NCI-H1417 treated with DMSO at 0.1 percent for 48 hours (cell line): Measurements from ENCODE around the gene HES7.

Experiments used
- DNase-seq: peaks from one replicate; lab custom pipeline; 2025; lab: John Stamatoyannopoulos, UW

HES7 gene

DNA sequence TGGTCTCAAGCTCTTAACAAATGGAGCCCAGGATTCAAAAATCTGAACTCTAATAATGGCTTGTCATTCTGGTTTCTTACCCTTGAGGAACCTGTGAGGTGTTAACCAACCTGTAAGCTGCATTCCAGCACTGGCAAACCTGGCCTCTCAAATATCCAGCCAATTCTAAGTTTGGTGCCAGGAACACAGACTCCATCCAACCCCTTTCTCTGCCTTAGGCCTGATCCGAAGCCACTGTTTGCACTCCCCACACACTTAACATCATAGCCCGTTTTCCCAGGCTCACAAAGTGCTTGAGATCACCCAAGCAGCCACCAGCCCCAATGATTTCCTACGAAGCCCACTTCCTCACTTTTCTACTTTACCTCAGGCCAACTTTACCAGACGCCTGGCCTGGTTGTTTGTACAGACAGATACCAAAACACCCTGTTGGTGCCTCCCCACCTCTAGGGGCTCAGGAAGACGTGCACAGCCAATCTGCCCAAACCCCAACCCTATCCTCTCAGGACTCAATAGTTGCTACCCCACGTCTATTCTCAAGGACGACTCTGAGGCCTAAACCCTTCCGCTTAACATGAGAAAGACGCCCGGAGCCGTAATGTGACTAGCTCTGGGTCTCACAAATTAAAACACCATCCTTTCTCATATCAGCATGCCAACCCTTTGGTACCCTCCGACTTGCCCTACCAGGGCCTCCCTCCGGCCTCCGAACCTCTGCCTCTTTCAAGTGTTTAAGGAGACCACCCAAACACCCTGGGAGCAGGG, 31.5 kb upstream of the HES7 start:
- no peak for DNase-seq

DNA sequence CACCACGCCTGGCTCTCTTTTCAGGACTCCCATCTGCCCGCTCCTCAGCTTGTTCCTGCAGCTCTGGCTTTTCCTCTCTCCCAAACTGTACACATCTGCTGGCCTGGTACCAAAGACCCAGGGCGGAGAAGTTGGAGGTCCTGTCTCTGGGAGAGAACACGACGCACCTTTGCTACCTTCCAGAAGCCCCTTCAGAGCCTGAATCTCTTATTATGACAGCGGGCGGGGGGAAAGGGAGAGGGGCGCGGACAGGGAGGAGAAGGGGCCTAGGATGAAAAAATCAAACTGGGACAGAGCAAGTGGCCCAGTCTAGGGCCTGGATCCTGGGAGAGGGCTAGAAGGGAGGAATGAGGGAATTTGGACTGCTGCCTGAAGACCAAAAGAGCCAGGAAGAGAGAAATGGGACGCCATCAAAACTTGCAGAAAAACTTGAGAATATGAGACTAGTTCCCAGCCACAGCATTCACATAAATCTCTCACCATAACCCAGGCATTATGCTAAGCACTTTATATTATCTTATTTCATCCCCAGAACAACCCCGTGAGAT, 30.8 kb upstream of the HES7 start:
- no peak for DNase-seq

DNA sequence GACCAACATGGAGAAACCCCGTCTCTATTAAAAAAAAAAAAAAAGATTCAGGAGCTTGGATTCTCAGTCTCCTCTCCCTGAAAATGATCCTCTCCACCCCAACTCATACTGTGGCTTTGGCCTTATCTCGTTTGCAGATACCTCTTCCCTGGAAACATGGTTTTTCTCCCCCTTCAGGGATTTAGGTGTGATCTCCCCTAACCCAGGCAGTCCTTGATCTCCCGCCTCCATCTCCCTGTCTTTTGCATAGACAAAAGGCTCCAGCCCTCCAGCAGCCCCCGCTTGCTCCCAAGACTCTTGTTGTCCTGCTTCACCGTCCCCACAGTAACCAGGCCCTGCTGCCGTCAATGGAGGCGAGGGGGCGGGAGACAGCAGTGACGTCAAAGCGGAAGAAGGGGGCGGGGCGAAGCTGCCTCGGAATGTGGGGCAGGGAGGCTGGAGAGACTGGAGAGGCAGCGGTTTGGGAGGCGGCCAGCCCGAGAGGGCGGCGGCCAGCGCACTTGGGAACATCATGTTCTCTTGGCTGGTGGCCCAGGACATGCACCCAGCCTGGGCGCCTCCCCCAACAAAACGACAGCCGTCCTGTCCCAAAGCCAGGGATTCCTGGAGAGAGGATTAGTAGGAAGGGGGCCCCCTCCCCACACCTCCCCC, 30.2 kb upstream of the HES7 start:
- DNase-seq: no peak

DNA sequence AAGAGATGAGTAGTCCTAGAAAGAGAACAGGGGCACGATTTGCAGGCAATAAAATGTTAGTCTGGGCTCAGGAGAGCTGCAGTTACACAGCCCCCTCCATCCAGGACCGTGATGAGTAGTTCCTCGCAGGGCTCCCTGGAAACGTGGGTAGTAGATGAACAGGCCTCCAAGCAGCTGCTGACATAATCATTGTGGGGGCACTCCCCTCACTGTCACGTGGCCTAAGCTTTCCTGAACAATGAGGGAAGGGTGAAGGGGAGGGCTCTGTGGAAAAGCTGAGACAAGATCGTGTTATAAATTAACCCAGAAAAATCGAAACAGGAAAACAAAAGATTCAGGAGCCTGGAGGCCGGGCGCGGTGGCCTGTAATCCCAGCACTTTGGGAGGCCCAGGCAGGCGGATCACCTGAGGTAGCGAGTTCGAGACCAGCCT, 29.6 kb upstream of the HES7 start:
- no peak for DNase-seq

DNA sequence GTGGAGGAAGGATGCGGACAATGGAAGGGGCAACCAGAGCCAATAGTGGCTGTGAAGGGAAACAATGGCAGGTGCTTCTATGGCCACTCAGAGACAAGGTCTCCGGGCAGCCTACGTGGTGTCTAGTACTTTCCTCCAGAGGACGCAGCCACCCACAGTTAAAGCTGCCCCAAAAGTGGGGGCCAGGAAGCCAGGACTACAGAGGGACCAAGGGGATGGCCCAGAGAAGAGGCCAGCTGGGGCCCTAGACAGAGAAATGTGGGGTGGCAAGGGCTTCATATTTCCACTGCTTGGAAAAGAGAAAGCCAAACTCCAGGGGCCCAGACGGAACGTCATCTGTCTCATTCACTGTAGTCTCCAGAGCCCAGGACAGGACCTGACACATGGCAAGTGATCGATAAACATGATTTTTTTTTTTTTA, 29.1 kb upstream of the HES7 start:
- DNase-seq: no peak

DNA sequence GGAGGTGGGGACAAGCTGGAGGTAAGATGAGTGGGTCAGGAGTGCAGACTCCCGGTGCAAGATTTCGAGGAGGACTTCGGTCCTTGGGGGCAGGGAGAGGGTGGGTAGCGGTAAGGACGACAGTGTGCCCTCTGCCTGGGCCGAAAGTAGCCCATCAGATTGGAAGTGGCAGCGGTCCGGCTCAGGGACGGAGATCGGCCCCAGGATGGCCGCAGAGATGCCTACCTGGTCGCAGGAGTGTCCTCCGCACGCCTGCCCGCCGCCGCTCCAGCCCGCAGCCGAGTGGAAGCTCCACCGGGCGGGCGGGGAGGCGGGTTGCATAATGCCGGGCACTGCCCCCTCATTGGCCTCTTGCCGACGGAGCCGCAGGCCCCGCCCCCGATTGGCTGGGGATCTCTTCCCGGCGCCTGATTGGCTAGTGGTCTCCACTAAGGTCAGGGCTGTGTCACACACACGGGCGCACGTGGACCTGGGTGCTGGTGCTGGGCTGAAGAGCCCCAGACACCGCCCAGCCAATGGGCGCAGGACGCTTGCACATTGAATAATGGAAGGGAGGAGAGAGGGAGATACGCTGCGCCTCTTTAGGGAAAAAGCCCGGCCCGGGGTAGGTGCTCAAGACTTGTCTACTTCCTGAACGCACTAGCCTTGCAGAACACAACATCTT, 28.3 kb upstream of the HES7 start, which contains the start of gene PER1:
TSS of gene PER1 (minus strand) at position 293 of the 664 bp plus-strand sequence. CDS start 1,698 bp downstream, outside the sequence.
- DNase-seq: peak; percentile 59

DNA sequence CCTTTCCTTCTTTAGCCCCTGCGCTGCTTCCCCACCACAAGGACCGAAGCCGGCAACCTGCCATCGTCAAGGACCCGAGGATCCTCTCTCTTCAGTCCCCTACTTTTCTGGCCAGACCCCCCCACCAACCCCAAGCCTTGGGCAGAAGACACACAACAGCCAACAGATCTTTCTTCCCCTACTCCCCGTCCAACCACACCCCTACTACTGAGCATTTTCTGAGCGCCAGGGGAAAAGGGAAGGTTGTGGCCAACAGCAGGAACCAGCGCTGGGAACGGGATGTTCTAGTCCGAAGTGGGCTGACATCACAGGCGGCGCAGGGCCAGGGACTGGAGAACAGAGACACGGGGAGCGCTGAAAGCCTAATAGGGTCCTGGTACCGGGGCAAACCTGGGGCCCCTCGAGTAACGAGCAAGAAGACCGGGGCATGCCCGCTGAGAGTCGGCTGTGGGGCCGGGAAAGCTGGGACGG, 27.8 kb upstream of the HES7 start:
- DNase-seq: no peak

DNA sequence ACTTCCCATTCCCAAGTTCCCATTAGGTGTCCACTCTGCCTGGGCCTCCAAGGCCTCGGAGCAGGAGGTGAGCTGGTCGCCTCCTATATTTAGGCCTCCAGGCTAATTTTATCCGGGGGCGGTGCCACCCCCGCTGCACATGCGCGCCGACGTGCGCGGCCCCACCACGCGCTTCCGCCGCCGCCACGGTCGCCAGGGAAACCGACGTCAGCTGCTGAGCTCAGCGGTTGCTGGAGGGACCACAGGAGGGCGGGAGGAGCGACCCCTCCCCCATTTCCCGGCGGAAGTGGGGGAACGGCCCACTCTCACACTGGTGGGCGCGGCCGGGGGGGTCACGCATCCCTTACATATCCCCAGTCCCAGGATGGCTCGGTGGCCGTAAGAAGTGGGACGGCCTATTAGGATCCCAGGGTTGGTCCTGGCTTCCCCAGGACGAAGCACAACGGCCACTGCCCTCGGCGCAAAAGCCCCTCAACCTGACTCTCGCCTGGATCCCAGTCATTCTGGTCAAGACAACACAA, 27.3 kb upstream of the HES7 start:
- DNase-seq: no peak

DNA sequence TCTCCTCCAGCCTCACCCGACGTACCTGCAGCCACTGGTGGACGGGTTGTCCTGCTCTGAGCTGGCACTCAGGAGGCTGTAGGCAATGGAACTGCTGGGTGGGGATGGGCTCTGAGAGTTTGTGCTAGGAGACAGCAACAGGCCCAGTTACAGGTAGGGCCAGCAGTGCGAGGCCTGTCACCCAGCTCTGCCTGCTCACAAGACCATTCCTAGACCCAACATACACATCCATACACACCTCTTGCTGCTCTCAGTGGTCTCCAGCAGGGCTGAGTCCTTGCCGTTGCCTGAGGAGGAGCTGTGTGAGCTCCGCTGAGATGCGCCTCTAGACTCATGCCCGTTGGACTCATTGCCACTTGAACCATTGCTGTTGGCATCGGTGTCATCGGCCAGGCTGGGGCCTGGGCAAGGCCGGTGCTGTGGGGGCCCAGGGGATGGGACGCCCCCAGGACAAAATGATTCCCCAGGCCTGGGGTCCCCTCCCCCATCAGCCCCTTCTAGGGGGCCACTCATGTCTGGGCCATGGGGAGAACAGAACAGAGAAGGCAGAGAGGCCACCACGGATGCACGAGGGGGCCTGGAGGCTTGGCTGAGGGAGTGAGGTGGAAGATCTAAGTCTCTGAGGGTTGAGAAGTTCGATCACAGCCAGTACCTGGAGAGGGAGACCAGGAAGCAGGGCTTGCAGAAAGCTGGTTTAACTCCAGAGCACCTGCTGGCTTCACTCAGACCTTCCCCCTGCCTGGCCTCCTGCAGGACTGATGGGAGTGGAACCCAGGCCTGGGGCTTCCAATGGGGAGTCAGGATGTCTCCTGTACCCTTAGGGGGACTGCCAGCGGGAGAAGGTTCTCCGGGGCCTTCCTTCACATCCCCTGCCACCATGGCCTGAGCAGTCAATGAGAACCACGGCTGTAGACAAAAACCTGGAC, 26.6 kb upstream of the HES7 start:
- DNase-seq: no peak

DNA sequence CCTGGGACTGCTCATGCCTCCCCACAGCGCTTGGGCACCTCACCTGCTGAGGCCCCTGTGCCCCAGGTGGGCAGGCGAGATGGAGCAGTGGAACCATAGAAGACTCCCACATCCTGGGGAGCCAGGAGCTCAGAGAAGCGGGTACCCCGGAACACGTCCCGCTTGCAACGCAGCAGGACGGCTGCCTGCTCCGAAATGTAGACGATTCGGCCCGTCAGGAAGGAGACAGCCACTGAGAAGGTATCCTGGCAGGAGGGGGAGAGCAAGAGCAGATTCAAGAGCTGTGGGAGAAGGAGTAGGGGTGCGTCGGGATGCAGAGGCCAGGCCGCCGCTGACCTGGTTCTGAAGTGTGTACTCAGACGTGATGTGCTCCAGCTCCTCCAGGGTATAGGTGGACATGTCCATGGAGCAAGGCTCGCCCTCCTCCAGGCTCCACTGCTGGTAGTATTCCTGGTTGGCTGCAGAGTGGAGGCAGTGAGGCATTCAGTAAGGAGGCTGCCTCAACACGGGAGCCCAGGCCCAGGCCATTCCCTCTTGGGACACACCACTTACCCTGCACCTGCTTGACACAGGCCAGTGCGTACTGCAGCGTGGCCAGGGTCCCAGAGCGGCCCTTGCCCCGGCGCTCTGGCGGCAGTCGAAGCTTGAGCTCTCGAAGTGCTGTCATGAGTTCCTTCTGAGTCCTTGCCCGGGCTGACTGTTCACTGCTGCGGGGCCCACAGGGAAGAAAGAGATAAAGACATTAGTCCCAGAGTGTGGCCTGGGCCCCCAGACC, 25.7 kb upstream of the HES7 start:
- no peak for DNase-seq

DNA sequence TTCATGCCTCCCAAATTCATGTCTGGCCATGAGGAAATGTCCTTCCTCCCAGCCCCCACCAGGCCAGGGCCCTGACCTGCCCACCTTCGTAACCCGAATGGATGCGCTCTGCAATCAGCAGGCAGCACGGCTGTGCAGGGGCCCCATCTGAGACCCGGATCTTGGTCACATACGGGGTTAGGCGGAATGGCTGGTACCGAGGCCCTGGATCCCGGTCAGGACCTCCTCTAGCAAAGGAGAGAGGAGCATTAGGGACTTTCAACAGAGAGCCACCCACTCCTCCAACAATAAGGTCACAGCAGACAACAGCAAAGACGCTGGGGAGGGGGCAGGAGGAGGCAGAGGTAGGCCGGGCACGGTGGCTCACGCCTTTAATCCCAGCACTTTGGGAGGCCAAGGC, 24.7 kb upstream of the HES7 start:
- no peak for DNase-seq

DNA sequence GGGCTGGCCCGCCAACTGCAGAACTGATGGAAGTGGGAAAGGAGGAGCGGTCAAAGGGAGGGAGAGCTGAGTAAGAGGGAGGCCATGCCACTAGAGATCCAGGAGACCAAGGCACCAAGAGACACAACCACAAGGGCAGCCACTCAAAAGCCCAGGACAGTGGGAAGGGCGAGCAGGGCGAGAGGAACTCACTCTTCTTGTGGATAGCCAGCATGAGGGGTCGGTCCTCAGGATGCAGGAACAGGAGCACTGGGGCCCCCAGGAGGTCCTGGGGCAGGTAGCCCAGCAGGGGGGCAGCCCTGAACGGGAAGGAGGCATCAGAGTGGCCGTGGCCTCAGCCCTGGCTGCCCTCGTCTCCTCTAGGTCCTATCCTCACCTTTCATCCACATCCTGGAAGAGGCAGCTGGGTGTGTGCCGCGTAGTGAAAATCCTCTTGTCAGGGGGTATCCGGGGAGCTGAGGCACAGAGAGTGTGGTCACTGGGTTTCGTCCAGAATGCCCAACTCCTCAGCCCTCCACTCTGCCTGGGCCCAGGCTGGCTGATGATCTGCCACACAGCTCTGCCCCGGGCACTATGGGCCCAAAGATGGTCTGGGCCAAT, 24.0 kb upstream of the HES7 start:
- DNase-seq: no peak

DNA sequence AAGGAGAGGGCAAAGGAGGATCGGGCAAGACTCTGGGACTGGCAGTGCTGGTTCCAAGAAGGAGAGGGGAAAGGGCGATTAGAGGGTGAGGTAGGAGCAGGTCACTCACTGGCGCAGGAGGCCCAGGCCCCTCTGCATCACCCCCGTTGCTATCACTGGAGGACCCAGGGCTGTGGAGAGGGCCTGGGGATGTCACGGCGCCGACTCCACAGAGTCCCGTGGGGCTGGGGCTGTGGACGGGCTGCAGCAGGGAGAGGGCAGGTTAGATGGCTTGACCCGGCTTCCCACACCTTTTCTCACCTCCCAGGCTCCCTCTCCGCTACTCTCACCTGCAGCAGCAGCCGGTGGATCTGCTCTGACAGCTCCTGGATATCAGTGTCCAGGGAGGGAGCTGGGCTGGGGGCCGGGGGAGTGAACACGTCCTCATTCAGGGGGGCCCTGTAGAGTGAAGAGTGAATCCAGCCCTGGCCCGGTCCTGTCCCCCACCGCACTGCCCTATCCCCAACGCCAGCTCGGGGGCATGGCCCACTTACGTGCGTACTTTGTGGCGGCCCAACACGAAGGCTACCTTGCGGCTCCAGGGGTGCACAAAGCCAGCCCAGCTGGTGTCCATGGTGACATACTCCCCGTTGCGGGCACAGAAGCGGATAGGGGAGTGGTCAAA, 23.4 kb upstream of the HES7 start:
- no peak for DNase-seq

DNA sequence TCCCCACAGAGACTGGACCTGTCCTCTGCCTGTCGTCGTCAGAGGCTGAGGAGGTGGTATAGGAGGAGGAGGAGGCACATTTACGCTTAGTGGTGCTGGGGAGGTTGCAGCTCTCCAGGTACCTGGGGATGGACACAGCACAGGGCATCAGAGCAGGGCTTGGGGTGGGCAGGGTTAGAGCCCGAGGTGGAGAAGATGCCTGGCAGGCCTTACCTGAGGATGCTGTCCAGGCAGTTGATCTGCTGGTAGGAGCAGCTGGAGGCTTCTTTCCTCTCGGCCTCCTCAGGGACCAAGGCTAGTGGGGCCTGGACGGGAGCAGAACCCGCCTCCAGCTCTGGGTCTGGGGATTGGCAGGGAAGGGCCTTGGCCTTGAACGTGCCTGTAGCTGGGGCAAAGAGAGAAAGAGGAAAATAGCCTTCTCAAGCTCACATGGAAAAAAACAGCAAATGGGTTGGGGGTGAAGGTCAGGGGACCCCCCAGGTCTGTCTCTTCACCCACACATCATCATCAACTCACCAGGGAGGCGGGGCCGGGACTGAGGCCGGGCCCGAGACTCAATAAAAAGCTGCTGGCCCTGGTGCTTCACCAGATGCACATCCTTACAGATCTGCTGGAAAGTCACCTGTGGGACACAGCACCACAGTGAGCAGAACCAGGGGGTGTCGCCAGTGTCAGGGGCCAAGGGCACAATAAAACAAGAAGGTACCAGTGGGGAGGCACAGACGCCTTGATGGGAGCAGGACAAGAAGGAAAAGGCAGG, 22.7 kb upstream of the HES7 start:
- no peak for DNase-seq

DNA sequence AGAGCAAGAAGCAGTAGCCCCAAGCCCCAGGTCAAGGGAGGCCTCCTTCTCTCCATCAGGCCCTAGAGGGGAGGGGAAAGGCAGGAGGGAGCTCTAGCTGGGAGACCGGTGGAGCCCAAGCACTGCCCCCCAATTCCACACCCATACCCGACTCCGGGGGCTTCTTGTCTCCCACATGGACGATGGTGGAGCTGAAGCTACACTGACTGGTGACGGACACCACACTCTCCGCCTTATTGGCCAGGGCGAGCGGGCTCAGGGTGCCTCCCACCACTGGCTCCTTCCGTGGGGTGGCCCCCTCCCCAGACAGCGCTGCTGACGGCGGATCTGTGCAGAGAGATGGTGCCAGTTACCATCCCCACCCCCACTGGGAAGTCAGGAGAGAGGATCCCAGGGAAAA, 21.9 kb upstream of the HES7 start:
- no peak for DNase-seq

DNA sequence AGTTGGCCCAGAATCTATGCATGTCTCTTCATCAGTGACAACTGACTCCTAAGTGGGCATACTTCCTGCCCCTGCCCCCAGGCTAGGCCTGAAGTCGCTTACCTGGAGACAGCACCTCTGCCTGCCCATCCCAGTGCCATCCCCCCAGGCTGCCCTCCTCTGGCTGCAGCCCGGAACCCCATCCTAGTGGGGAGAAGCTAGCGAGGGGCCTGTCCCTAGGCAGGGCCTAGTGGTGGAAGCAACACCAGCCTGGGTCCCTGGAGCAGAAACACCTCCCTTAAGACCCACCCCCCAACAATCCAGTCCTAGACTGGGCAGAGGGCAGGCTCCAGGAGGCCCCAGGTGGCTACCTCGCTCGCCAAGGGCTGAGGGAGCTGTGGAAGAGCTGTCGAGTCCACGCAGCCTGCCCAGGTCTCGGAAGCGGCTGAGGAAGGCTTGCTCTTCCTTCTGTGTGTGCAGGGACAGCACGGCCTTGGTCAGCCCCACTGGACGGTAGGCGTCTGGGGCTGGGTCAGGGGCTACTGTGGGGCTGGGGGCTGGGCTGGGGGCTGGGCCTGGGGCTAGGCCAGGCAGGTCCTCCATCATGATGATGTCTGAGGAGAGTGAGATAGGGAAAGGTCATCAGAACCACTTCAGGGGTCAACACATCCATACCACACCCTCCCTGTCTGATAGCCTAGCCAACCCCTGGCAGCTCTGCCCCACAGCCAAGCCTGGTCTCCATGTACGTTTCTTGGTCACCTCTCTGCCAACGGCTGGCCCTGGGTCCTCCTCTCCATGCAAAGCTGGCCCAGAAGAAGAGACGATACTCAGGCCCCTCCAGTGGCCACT, 20.7 kb upstream of the HES7 start:
- DNase-seq: no peak

DNA sequence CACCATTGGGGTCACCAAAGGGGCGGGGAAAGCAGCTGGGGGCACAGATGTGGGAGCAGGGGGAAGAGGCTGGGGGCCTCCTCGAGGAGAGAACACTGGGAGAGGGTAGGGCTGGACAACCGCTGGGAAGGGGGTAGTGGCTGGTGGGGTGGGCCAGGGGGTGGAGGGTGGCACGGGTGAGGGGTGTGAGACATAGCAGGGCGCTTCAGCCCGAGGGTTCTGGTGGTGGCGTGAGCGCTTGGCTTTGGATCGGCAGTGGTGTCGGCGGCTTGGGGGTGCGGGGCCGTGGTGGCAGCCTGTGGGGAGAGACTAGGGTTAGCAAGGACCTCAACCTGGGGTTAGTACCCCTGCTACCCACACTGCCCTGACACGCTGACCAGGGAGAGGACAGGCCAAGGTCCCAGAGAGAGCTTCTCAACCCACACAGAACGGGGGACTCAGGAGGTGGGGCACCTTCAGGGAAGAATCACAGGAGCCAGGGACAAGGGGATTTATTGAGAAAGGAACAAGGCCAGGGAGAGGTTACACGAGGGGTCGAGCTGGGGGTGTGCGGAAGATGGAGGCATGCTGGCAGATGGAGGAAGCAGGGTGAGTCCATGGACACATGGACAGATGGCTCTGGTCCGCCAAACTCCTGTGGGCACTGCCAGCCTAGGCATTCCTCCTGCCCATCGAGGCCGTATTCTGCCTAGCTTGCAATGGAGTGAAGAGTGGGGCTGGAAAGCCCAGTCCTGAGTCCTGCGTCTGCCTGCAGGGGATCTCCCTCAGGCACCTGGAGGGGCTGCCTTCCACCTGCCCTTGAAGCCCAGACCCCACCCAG, 19.9 kb upstream of the HES7 start:
- no peak for DNase-seq
